ENCODE data around the gene RBM22. TPM values are rescaled to one million over a fixed set of nuclear protein-coding genes. Genes with fewer than 3 reads are reported as not detected.

The RBM22 gene
- total and polyA plus RNA-seq, 2 of the 4 experiments (the other 2 are of a cell fraction), result 26.2 to 34.2 TPM

GRCh38 chr5:150651382-150651781 lies 49.5 kb downstream of the RBM22 start:
- Histone ChIP-seq H3K4me3 (ENCODE audit: insufficient read depth, low read depth, low read length) (no peak overlapping the region), H2BK120ac (ENCODE audit: low read depth, low read length) (no peak overlapping the region), H3K9ac (ENCODE audit: low read depth, low read length) (no peak overlapping the region), H3K36me3 (ENCODE audit: control insufficient read depth, insufficient read depth, low read length) (peaks cover 68% of the 10 kb centered on the region), H4K20me1 (ENCODE audit: insufficient read depth, low read length) (peaks cover 53% of the 10 kb centered on the region), H3K79me1 (ENCODE audit: low read depth in 1 of 2, low read length in 2 of 2) (peaks cover 33 to 45% of the 10 kb centered on the region in 2 experiments), H3K14ac (replicated peaks; ENCODE audit: low read depth, low read length) (no peak overlapping the region), H3K27me3 (ENCODE audit: control insufficient read depth, insufficient read depth, low read length) (no peaks in the 10 kb centered on the region), H3K9me1 (ENCODE audit: insufficient read depth, low read length) (peaks cover 8% of the 10 kb centered on the region; the same call in 1 of the 2 replicates), H2AK9ac (replicated peaks; ENCODE audit: low read depth, low read length, poor library complexity) (no peak overlapping the region), H3K4ac (ENCODE audit: low read depth, low read length) (no peak overlapping the region), H3K56ac (ENCODE audit: extremely low read depth, insufficient read depth, low read length) (no peak overlapping the region), H3K9me3 (ENCODE audit: control insufficient read depth, insufficient read depth, low read length) (no peaks in the 10 kb centered on the region), H2AFZ (replicated peaks; ENCODE audit: low read length, poor library complexity) (no peak overlapping the region), H4K91ac (ENCODE audit: insufficient read depth, low read depth, low read length) (no peak overlapping the region), H4K8ac (ENCODE audit: low read depth in 2 of 2, low read length in 2 of 2) (no peak overlapping the region), H3K23ac (ENCODE audit: low read depth, low read length) (no peak overlapping the region), H3K4me1 (ENCODE audit: control insufficient read depth, insufficient read depth, low read length) (peaks cover 21% of the 10 kb centered on the region), H2BK5ac (ENCODE audit: low read depth, low read length, poor library complexity, severe bottlenecking) (no peak overlapping the region), H3K27ac (ENCODE audit: insufficient read depth, low read length) (no peak overlapping the region), H3K18ac (ENCODE audit: low read depth, low read length) (no peak overlapping the region), H2BK15ac (ENCODE audit: low read depth, low read length) (no peak overlapping the region), H2BK20ac (ENCODE audit: low read depth, low read length) (no peak overlapping the region), H2AK5ac (ENCODE audit: low read depth, low read length) (no peak overlapping the region), H4K5ac (ENCODE audit: low read depth, low read length) (no peak overlapping the region), H3K4me2 (ENCODE audit: low read depth, low read length) (no peak overlapping the region)
- intact Hi-C loops (cut with micrococcal nuclease) (no loop called here), in situ Hi-C loops (cut with MboI; ENCODE audit: low sequenced_read_pairs) (loop anchor here (5.0 kb wide), 2 partner anchors 89 to 199 kb away; no protein-coding TSS in a partner anchor), dilution Hi-C loops (cut with HindIII; ENCODE audit: low sequenced_read_pairs, unreplicated experiment) (no loop called here)
- ATAC-seq (ENCODE audit: low read depth) (no peak), DNase-seq (no peak)
- 100% methylated on average over 1 of the region's 1 CpG; no CpG with 5 or more reads in 1 of the 2 experiments for WGBS, 2 experiments (ENCODE audit: extremely low coverage in 2 of 2, insufficient read length in 1 of 2)
- POLR2A ChIA-PET (ENCODE audit: unreplicated experiment), result no interaction called here
- no peak for TF ChIP-seq ELK1 (IDR thresholded peaks at IDR 0.05; ENCODE audit: borderline replicate concordance, low read depth, low read length)
- no peak for TF ChIP-seq RAD21 (IDR thresholded peaks at IDR 0.05; ENCODE audit: low read length)
- no peak for TF ChIP-seq RCOR1 (IDR thresholded peaks at IDR 0.05; ENCODE audit: insufficient replicate concordance, low read length)
- TF ChIP-seq CEBPB (IDR thresholded peaks at IDR 0.05; ENCODE audit: low read depth, low read length), result no peak
- TF ChIP-seq POLR2A (IDR thresholded peaks at IDR 0.05; ENCODE audit: low read depth, low read length), result no peak
- no peak for TF ChIP-seq MAFK (IDR thresholded peaks at IDR 0.05; ENCODE audit: low read depth, low read length)
- CTCF ChIA-PET, result no interaction called here
- no TSS peak for BruUV-seq (replicated peaks)

Data from IMR-90 (cell line).